ENCODE measurements around the gene PCGF5.

Gene PCGF5

GRCh38 chr10:91197127-91197526 is 23.3 kb upstream of the PCGF5 start:
- DNase-seq: no peak
- WGBS (ENCODE audit: insufficient coverage): 95% methylated on average over 12 of the region's 12 CpGs
- H3K9me3 ChIP-seq (ENCODE audit: control extremely low read depth in 1 of 5, control insufficient read depth in 4 of 5, insufficient read depth in 2 of 5, low read depth in 1 of 5, low read length in 4 of 5): peaks cover 0 to 2% (median 0%) of the 10 kb centered on the region in 5 experiments
- no peak overlapping the region for H3K4me3 ChIP-seq (ENCODE audit: control insufficient read depth in 1 of 7, extremely low read depth in 1 of 7, insufficient read depth in 4 of 7, low read depth in 2 of 7, low read length in 6 of 7)
- H3K27me3 ChIP-seq (replicated peaks in 2 of 5; ENCODE audit: control insufficient read depth in 4 of 5, insufficient read depth in 5 of 5, low read length in 4 of 5): no peaks in the 10 kb centered on the region
- H3K4me1 ChIP-seq (ENCODE audit: control extremely low read depth in 1 of 4, control insufficient read depth in 4 of 4, insufficient read depth in 4 of 4, low read length in 3 of 4): peaks cover 5 to 25% (median 13%) of the 10 kb centered on the region in 4 experiments
- no peaks in the 10 kb centered on the region for H3K36me3 ChIP-seq (ENCODE audit: control insufficient read depth in 4 of 4, insufficient read depth in 4 of 4, low read length in 3 of 4)
- CTCF ChIA-PET: interaction anchor here (0.6 to 1.2 kb wide), 2 partner anchors 14 to 33 kb away, joined by 3 to 4 read pairs; no protein-coding TSS in a partner anchor
- no peak overlapping the region for H3K27ac ChIP-seq (ENCODE audit: insufficient read depth in 1 of 2, low read depth in 1 of 2, low read length in 2 of 2, poor library complexity in 1 of 2, severe bottlenecking in 2 of 2)
- POLR2A ChIA-PET: no interaction called here

GRCh38 chr10:91198781-91199180 is 21.7 kb upstream of the PCGF5 start:
- no peak overlapping the region for H3K4me3 ChIP-seq (ENCODE audit: control insufficient read depth in 1 of 7, extremely low read depth in 1 of 7, insufficient read depth in 4 of 7, low read depth in 2 of 7, low read length in 6 of 7)
- H3K27me3 ChIP-seq (replicated peaks in 2 of 5; ENCODE audit: control insufficient read depth in 4 of 5, insufficient read depth in 5 of 5, low read length in 4 of 5): no peaks in the 10 kb centered on the region
- DNase-seq: peak; percentile 31 to 74 (median 73)
- WGBS (ENCODE audit: insufficient coverage): 67% methylated on average over 1 of the region's 1 CpG
- peaks cover 5 to 27% (median 13%) of the 10 kb centered on the region in 4 experiments for H3K4me1 ChIP-seq (ENCODE audit: control extremely low read depth in 1 of 4, control insufficient read depth in 4 of 4, insufficient read depth in 4 of 4, low read length in 3 of 4)
- peaks cover 0 to under 1% (median 0%) of the 10 kb centered on the region in 5 experiments for H3K9me3 ChIP-seq (ENCODE audit: control extremely low read depth in 1 of 5, control insufficient read depth in 4 of 5, insufficient read depth in 2 of 5, low read depth in 1 of 5, low read length in 4 of 5)
- H3K36me3 ChIP-seq (ENCODE audit: control insufficient read depth in 4 of 4, insufficient read depth in 4 of 4, low read length in 3 of 4): no peaks in the 10 kb centered on the region
- ChIA-PET POLR2A (no interaction called here), CTCF (no interaction called here)
- H3K27ac ChIP-seq (ENCODE audit: insufficient read depth in 1 of 2, low read depth in 1 of 2, low read length in 2 of 2, poor library complexity in 1 of 2, severe bottlenecking in 2 of 2): peak overlapping the region; percentile 1 to 49

GRCh38 chr10:91200314-91201212 is 19.9 kb upstream of the PCGF5 start:
- H3K4me1 ChIP-seq (ENCODE audit: control extremely low read depth in 1 of 4, control insufficient read depth in 4 of 4, insufficient read depth in 4 of 4, low read length in 3 of 4): peaks cover 5 to 27% (median 13%) of the 10 kb centered on the region in 4 experiments
- no peak for DNase-seq
- peak overlapping the region in 3 of 7 experiments; percentile 29 to 67 (median 66) for H3K4me3 ChIP-seq (ENCODE audit: control insufficient read depth in 1 of 7, extremely low read depth in 1 of 7, insufficient read depth in 4 of 7, low read depth in 2 of 7, low read length in 6 of 7)
- ChIA-PET POLR2A (interaction anchor here (0.7 kb wide), 1 partner anchor 80 kb away, joined by 3 read pairs; no protein-coding TSS in a partner anchor), CTCF (interaction anchor here (0.6 to 2.1 kb wide), 4 partner anchors 9 to 50 kb away, joined by 3 to 5 read pairs (median 3); partner anchors contain the start of gene PCGF5)
- H3K9me3 ChIP-seq (ENCODE audit: control extremely low read depth in 1 of 5, control insufficient read depth in 4 of 5, insufficient read depth in 2 of 5, low read depth in 1 of 5, low read length in 4 of 5): no peaks in the 10 kb centered on the region
- H3K36me3 ChIP-seq (ENCODE audit: control insufficient read depth in 4 of 4, insufficient read depth in 4 of 4, low read length in 3 of 4): no peaks in the 10 kb centered on the region
- no peaks in the 10 kb centered on the region for H3K27me3 ChIP-seq (replicated peaks in 2 of 5; ENCODE audit: control insufficient read depth in 4 of 5, insufficient read depth in 5 of 5, low read length in 4 of 5)
- peak overlapping the region in 1 of 2 experiments; percentile 25 for H3K27ac ChIP-seq (ENCODE audit: insufficient read depth in 1 of 2, low read depth in 1 of 2, low read length in 2 of 2, poor library complexity in 1 of 2, severe bottlenecking in 2 of 2)
- 78% methylated on average over 5 of the region's 5 CpGs for WGBS (ENCODE audit: insufficient coverage)

GRCh38 chr10:91201213-91201996 is 19.1 kb upstream of the PCGF5 start:
- POLR2A ChIA-PET: interaction anchor here (0.7 kb wide), 1 partner anchor 81 kb away, joined by 3 read pairs; no protein-coding TSS in a partner anchor
- Histone ChIP-seq H3K27me3 (replicated peaks in 2 of 5; ENCODE audit: control insufficient read depth in 4 of 5, insufficient read depth in 5 of 5, low read length in 4 of 5) (no peaks in the 10 kb centered on the region), H3K4me3 (ENCODE audit: control insufficient read depth in 1 of 7, extremely low read depth in 1 of 7, insufficient read depth in 4 of 7, low read depth in 2 of 7, low read length in 6 of 7) (peak overlapping the region in 4 of 7 experiments; percentile 23 to 67 (median 48)), H3K4me1 (ENCODE audit: control extremely low read depth in 1 of 4, control insufficient read depth in 4 of 4, insufficient read depth in 4 of 4, low read length in 3 of 4) (peaks cover 5 to 27% (median 13%) of the 10 kb centered on the region in 4 experiments), H3K36me3 (ENCODE audit: control insufficient read depth in 4 of 4, insufficient read depth in 4 of 4, low read length in 3 of 4) (no peaks in the 10 kb centered on the region), H3K9me3 (ENCODE audit: control extremely low read depth in 1 of 5, control insufficient read depth in 4 of 5, insufficient read depth in 2 of 5, low read depth in 1 of 5, low read length in 4 of 5) (no peaks in the 10 kb centered on the region), H3K27ac (ENCODE audit: insufficient read depth in 1 of 2, low read depth in 1 of 2, low read length in 2 of 2, poor library complexity in 1 of 2, severe bottlenecking in 2 of 2) (peak overlapping the region in 1 of 2 experiments; percentile 25)
- CTCF ChIA-PET: interaction anchor here (0.8 to 2.1 kb wide), 3 partner anchors 14 to 49 kb away, joined by 3 to 5 read pairs (median 3); partner anchors contain the start of gene PCGF5
- DNase-seq: peak; percentile 12 to 54 (median 46)
- 100% methylated on average over 1 of the region's 3 CpGs for WGBS (ENCODE audit: insufficient coverage)

GRCh38 chr10:91206427-91206826 is 14.0 kb upstream of the PCGF5 start:
- H3K9me3 ChIP-seq (ENCODE audit: control extremely low read depth in 1 of 5, control insufficient read depth in 4 of 5, insufficient read depth in 2 of 5, low read depth in 1 of 5, low read length in 4 of 5): no peaks in the 10 kb centered on the region
- POLR2A ChIA-PET: no interaction called here

GRCh38 chr10:91206837-91207474 is 13.5 kb upstream of the PCGF5 start:
- Histone ChIP-seq H3K9me3 (ENCODE audit: control extremely low read depth in 1 of 5, control insufficient read depth in 4 of 5, insufficient read depth in 2 of 5, low read depth in 1 of 5, low read length in 4 of 5) (no peaks in the 10 kb centered on the region), H3K36me3 (ENCODE audit: control insufficient read depth in 4 of 4, insufficient read depth in 4 of 4, low read length in 3 of 4) (no peaks in the 10 kb centered on the region), H3K27ac (ENCODE audit: insufficient read depth in 1 of 2, low read depth in 1 of 2, low read length in 2 of 2, poor library complexity in 1 of 2, severe bottlenecking in 2 of 2) (no peak overlapping the region), H3K4me3 (ENCODE audit: control insufficient read depth in 1 of 7, extremely low read depth in 1 of 7, insufficient read depth in 4 of 7, low read depth in 2 of 7, low read length in 6 of 7) (no peak overlapping the region), H3K27me3 (replicated peaks in 2 of 5; ENCODE audit: control insufficient read depth in 4 of 5, insufficient read depth in 5 of 5, low read length in 4 of 5) (no peaks in the 10 kb centered on the region), H3K4me1 (ENCODE audit: control extremely low read depth in 1 of 4, control insufficient read depth in 4 of 4, insufficient read depth in 4 of 4, low read length in 3 of 4) (peaks cover 0 to 4% (median under 1%) of the 10 kb centered on the region in 4 experiments)
- no peak for DNase-seq
- ChIA-PET CTCF (interaction anchor here (1.6 kb wide), 1 partner anchor 21 kb away, joined by 4 read pairs; no protein-coding TSS in a partner anchor), POLR2A (no interaction called here)
- WGBS (ENCODE audit: insufficient coverage): 100% methylated on average over 1 of the region's 3 CpGs

More at GRCh38 chr10:91206427-91206826, 14.0 kb upstream of the PCGF5 start:
- H3K4me1 ChIP-seq (ENCODE audit: control extremely low read depth in 1 of 4, control insufficient read depth in 4 of 4, insufficient read depth in 4 of 4, low read length in 3 of 4): peaks cover 4 to 9% (median 5%) of the 10 kb centered on the region in 4 experiments
- no peak overlapping the region for H3K27ac ChIP-seq (ENCODE audit: insufficient read depth in 1 of 2, low read depth in 1 of 2, low read length in 2 of 2, poor library complexity in 1 of 2, severe bottlenecking in 2 of 2)
- WGBS (ENCODE audit: insufficient coverage): 78% methylated on average over 1 of the region's 1 CpG
- H3K27me3 ChIP-seq (replicated peaks in 2 of 5; ENCODE audit: control insufficient read depth in 4 of 5, insufficient read depth in 5 of 5, low read length in 4 of 5): no peaks in the 10 kb centered on the region
- CTCF ChIA-PET: interaction anchor here (1.6 kb wide), 1 partner anchor 20 kb away, joined by 4 read pairs; no protein-coding TSS in a partner anchor
- DNase-seq: peak in 1 of 3 donors; percentile 16
- no peaks in the 10 kb centered on the region for H3K36me3 ChIP-seq (ENCODE audit: control insufficient read depth in 4 of 4, insufficient read depth in 4 of 4, low read length in 3 of 4)
- H3K4me3 ChIP-seq (ENCODE audit: control insufficient read depth in 1 of 7, extremely low read depth in 1 of 7, insufficient read depth in 4 of 7, low read depth in 2 of 7, low read length in 6 of 7): no peak overlapping the region
